ENCODE data around the gene ZCCHC10.

DNA sequence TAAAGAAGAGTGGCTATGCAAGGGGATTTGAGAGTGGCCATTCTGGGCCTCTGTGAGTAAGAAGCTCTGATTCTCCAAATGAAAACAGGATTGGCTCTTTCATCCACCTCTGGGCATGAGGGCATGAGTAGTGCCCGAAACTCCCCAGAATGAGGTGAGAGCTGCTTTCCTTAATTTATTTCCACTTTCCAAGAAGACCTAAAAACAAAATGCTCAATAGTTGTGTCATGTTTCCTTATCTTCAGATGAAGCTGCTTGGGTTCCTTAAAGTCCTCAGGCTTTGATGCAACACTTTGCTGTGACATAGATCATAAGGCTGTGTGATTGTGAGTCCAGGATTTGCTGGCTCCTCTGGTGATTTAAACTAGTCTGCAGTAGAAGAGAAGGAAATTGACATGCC lies 3.1 kb upstream of the ZCCHC10 start:
- TF ChIP-seq CTCF (IDR thresholded peaks at IDR 0.05) (no peak), ZFX (IDR thresholded peaks at IDR 0.05; ENCODE audit: borderline replicate concordance) (no peak)
